PC-3 (cell line): ENCODE measurements around the gene SEC14L3.

ENCODE experiments used
- EZH2phosphoT487 ChIP-seq: fragments of 300-600 bp; sonication (generic); IDR thresholded peaks from 2 replicates; pipeline ENCODE4 v1.6.1; 2018; ENCODE audit warnings: mild to moderate bottlenecking, antibody characterized with exemption, low read length, borderline replicate concordance
- TF ChIP-seq, protein P1 (sequence below): fragments of 300-600 bp; sonication (generic); conservative IDR thresholded peaks from 2 replicates; pipeline ENCODE4 v1.5.1; 2017; ENCODE audit warnings: antibody characterized with exemption, low read depth, mild to moderate bottlenecking, low read length

DNA sequence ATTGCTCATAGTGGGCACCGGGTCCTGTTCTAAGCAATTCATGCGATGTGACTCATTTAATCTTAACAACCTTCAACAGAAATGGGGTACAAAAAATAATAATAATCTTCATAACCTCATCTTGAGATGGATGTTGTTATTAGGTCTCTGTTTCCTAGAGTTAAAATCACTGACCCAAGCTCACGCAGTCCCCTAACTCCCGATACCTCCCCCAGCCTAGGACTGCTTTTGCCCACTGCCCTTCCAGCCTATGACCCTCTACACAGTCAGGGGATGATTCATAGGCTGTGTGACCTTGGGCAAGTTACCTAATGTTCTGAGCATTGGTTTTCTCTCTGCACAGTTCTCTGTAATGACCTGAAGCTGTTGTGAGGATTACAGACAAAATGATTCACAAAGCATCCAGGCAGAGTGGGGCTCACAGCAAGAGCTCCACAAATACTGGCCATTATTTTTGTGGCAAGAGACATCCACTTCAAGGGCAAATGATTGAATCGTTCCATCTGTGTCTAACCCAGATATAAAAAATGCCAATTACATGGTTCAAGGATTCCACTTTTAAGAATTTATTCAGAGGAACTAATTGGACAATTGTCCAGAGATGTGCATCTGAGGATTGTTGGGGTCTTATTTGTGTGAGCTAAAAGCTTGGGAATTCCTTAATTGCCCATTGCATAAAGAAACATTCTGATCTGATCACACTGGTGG, 26.2 kb downstream of the SEC14L3 start:
- TF ChIP-seq, protein P1, sequence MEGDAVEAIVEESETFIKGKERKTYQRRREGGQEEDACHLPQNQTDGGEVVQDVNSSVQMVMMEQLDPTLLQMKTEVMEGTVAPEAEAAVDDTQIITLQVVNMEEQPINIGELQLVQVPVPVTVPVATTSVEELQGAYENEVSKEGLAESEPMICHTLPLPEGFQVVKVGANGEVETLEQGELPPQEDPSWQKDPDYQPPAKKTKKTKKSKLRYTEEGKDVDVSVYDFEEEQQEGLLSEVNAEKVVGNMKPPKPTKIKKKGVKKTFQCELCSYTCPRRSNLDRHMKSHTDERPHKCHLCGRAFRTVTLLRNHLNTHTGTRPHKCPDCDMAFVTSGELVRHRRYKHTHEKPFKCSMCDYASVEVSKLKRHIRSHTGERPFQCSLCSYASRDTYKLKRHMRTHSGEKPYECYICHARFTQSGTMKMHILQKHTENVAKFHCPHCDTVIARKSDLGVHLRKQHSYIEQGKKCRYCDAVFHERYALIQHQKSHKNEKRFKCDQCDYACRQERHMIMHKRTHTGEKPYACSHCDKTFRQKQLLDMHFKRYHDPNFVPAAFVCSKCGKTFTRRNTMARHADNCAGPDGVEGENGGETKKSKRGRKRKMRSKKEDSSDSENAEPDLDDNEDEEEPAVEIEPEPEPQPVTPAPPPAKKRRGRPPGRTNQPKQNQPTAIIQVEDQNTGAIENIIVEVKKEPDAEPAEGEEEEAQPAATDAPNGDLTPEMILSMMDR = no peak
- TF ChIP-seq EZH2phosphoT487 = no peak
